ENCODE results near the gene RARS1.
A peak's percentile ranks its signal among the peaks of the same experiment; 100 is the strongest.

The RARS1 gene

GRCh38 chr5:168486136-168486879, at the start of gene RARS1:
RARS1 (plus strand) TSS chr5:168486471; CDS start chr5:168486499, 28 bp downstream.
- peak; percentile 67 for DNase-seq

- DNase-seq, result no peak
Measured at GRCh38 chr5:168438349-168438748, 47.9 kb upstream of the RARS1 start.

GRCh38 chr5:168443533-168443932, 42.7 kb upstream of the RARS1 start:
- DNase-seq, result no peak

GRCh38 chr5:168443950-168444700, 42.1 kb upstream of the RARS1 start:
- DNase-seq, result no peak

GRCh38 chr5:168446983-168447619, 39.2 kb upstream of the RARS1 start:
- DNase-seq, result no peak

- no peak for DNase-seq
Measured at GRCh38 chr5:168447808-168448207, 38.5 kb upstream of the RARS1 start.

GRCh38 chr5:168449166-168449565, 37.1 kb upstream of the RARS1 start:
- DNase-seq, result no peak

- no peak for DNase-seq
Measured at GRCh38 chr5:168451565-168451964, 34.7 kb upstream of the RARS1 start.

- DNase-seq, result no peak
Measured at GRCh38 chr5:168455201-168455600, 31.1 kb upstream of the RARS1 start.

GRCh38 chr5:168457542-168457941, 28.7 kb upstream of the RARS1 start:
- no peak for DNase-seq

GRCh38 chr5:168460606-168461005, 25.7 kb upstream of the RARS1 start:
- no peak for DNase-seq

GRCh38 chr5:168463081-168463480, 23.2 kb upstream of the RARS1 start:
- no peak for DNase-seq

GRCh38 chr5:168464214-168464613, 22.1 kb upstream of the RARS1 start:
- no peak for DNase-seq

- DNase-seq, result no peak
Measured at GRCh38 chr5:168464641-168465040, 21.6 kb upstream of the RARS1 start.

GRCh38 chr5:168467755-168468330, 18.4 kb upstream of the RARS1 start:
- DNase-seq, result peak; percentile 53

GRCh38 chr5:168468836-168469235, 17.4 kb upstream of the RARS1 start:
- DNase-seq, result no peak

GRCh38 chr5:168469816-168470215, 16.5 kb upstream of the RARS1 start:
- no peak for DNase-seq

- DNase-seq, result no peak
Measured at GRCh38 chr5:168471785-168472184, 14.5 kb upstream of the RARS1 start.

GRCh38 chr5:168472329-168472728, 13.9 kb upstream of the RARS1 start:
- no peak for DNase-seq

- no peak for DNase-seq
Measured at GRCh38 chr5:168474319-168474718, 12.0 kb upstream of the RARS1 start.

- no peak for DNase-seq
Measured at GRCh38 chr5:168477060-168477459, 9.2 kb upstream of the RARS1 start.

- DNase-seq, result no peak
Measured at GRCh38 chr5:168479166-168479565, 7.1 kb upstream of the RARS1 start.

GRCh38 chr5:168480601-168481000, 5.7 kb upstream of the RARS1 start:
- DNase-seq, result no peak

Data from NCI-H1694 treated with DMSO at 0.1 percent for 48 hours (cell line).